Activated T-helper 17 cell treated with anti-CD3 and anti-CD28 coated beads, Interleukin-2, amount 50 U/mL, for 72 hours (primary cell): ENCODE data around the gene HDLBP. TPM values are rescaled to one million over a fixed set of nuclear protein-coding genes. Genes with fewer than 3 reads are reported as not detected.

Experiments
- ATAC-seq: fragments of 150-1000 bp; cut with Tn5 transposase; replicated peaks from 2 replicates; pipeline ENCODE4 v1.10.0; 2021; ENCODE audit warnings: mild to moderate bottlenecking, moderate library complexity
- H3K27ac Mint-ChIP-seq: one replicate; pipeline ENCODE4 v1.8.0; 2022; ENCODE audit warnings: mixed read lengths
- H3K27me3 Mint-ChIP-seq: one replicate; pipeline ENCODE4 v1.8.0; 2022; ENCODE audit warnings: mixed read lengths
- H3K36me3 Mint-ChIP-seq: one replicate; pipeline ENCODE4 v1.8.0; 2022; ENCODE audit warnings: low read depth, mild to moderate bottlenecking, mixed read lengths
- H3K4me1 Mint-ChIP-seq: one replicate; pipeline ENCODE4 v1.8.0; 2022; ENCODE audit warnings: mixed read lengths
- H3K4me3 Mint-ChIP-seq: one replicate; pipeline ENCODE4 v1.8.0; 2022; ENCODE audit warnings: mild to moderate bottlenecking, mixed read lengths
- H3K9me3 Mint-ChIP-seq: one replicate; pipeline ENCODE4 v1.8.0; 2022; ENCODE audit warnings: mixed read lengths
- total RNA-seq, 2 donors: library from RNA; stranded (reverse); gene quantifications; one replicate each; pipeline ENCODE4 v1.2.3, GENCODE V29; 2022

The HDLBP gene
- total RNA-seq, 2 donors from 2014 or later, result 303 to 319 TPM

- Mint-ChIP-seq H3K27ac (no peak overlapping the region), H3K27me3 (no peaks in the 10 kb centered on the region), H3K36me3 (no peaks in the 10 kb centered on the region), H3K4me3 (no peak overlapping the region), H3K9me3 (no peaks in the 10 kb centered on the region), H3K4me1 (no peaks in the 10 kb centered on the region)
- ATAC-seq, result no peak
These were observed 107.8 kb downstream of the HDLBP start for GRCh38 chr2:241207641-241208040.

- Mint-ChIP-seq H3K27ac (no peak overlapping the region), H3K4me3 (no peak overlapping the region), H3K9me3 (no peaks in the 10 kb centered on the region), H3K4me1 (no peaks in the 10 kb centered on the region), H3K27me3 (no peaks in the 10 kb centered on the region), H3K36me3 (no peaks in the 10 kb centered on the region)
- no peak for ATAC-seq
These were observed 108.3 kb downstream of the HDLBP start for GRCh38 chr2:241207151-241207550.

GRCh38 chr2:241205086-241205485 lies 110.4 kb downstream of the HDLBP start:
- H3K27ac Mint-ChIP-seq, result no peak overlapping the region
- no peak for ATAC-seq
- H3K4me1 Mint-ChIP-seq, result no peaks in the 10 kb centered on the region
- no peak overlapping the region for H3K4me3 Mint-ChIP-seq
- no peaks in the 10 kb centered on the region for H3K27me3 Mint-ChIP-seq
- no peaks in the 10 kb centered on the region for H3K36me3 Mint-ChIP-seq
- H3K9me3 Mint-ChIP-seq, result no peaks in the 10 kb centered on the region

DNA sequence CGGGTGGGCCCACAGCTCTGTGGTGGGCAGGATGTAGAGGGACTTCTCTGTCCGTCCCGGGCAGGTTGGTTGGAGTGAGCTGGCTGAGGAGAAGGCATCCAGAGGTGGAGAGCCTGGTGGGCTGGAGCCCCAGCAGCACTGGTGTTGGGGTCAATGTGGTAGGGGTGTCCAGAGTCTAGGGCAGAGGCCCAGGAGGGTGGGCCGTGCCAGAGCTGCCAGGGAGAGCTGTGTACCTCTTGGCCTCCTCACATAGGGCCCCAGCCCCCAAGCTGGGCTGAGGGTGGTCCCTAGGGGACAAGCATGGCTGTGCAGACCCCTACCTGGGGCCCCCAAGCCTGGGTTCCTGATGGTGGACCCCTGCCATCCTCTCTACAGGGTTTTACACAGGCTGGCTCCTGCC lies 111.0 kb downstream of the HDLBP start:
- no peaks in the 10 kb centered on the region for H3K36me3 Mint-ChIP-seq
- H3K9me3 Mint-ChIP-seq, result no peaks in the 10 kb centered on the region
- H3K27me3 Mint-ChIP-seq, result no peaks in the 10 kb centered on the region
- H3K4me1 Mint-ChIP-seq, result no peaks in the 10 kb centered on the region
- H3K4me3 Mint-ChIP-seq, result no peak overlapping the region
- ATAC-seq, result no peak
- H3K27ac Mint-ChIP-seq, result no peak overlapping the region

DNA sequence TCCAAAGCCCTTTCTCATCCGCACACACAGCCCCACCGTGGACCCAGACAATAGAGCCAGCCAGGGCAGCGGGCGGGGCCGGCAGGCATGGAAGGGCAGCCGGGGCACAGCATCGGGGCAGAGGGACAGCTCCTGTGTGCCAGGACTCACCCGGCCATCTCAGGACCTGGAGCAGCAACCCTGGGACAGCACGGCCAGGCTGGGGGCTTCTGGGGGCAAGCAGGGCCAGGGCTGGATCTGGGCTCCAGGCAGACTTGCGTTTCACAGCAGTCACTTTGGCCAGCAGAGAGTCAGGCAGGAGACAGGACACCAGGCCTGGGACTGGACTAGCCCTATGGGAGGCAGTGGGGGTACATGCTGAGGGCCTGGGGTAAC lies 111.5 kb downstream of the HDLBP start:
- no peak overlapping the region for H3K27ac Mint-ChIP-seq
- H3K9me3 Mint-ChIP-seq, result no peaks in the 10 kb centered on the region
- no peak overlapping the region for H3K4me3 Mint-ChIP-seq
- H3K27me3 Mint-ChIP-seq, result no peaks in the 10 kb centered on the region
- H3K4me1 Mint-ChIP-seq, result no peaks in the 10 kb centered on the region
- H3K36me3 Mint-ChIP-seq, result no peaks in the 10 kb centered on the region
- no peak for ATAC-seq

GRCh38 chr2:241203218-241204009 lies 112.1 kb downstream of the HDLBP start:
- Mint-ChIP-seq H3K4me1 (no peaks in the 10 kb centered on the region), H3K4me3 (no peak overlapping the region), H3K36me3 (no peaks in the 10 kb centered on the region), H3K27ac (no peak overlapping the region), H3K9me3 (no peaks in the 10 kb centered on the region), H3K27me3 (no peaks in the 10 kb centered on the region)
- no peak for ATAC-seq

GRCh38 chr2:241202681-241203080 lies 112.8 kb downstream of the HDLBP start:
- H3K27me3 Mint-ChIP-seq, result no peaks in the 10 kb centered on the region
- no peak overlapping the region for H3K27ac Mint-ChIP-seq
- H3K4me3 Mint-ChIP-seq, result no peak overlapping the region
- no peaks in the 10 kb centered on the region for H3K9me3 Mint-ChIP-seq
- no peaks in the 10 kb centered on the region for H3K4me1 Mint-ChIP-seq
- H3K36me3 Mint-ChIP-seq, result no peaks in the 10 kb centered on the region
- no peak for ATAC-seq

GRCh38 chr2:241202268-241202585 lies 113.2 kb downstream of the HDLBP start:
- no peak for ATAC-seq
- no peaks in the 10 kb centered on the region for H3K36me3 Mint-ChIP-seq
- H3K27ac Mint-ChIP-seq, result no peak overlapping the region
- H3K9me3 Mint-ChIP-seq, result no peaks in the 10 kb centered on the region
- H3K4me1 Mint-ChIP-seq, result no peaks in the 10 kb centered on the region
- no peak overlapping the region for H3K4me3 Mint-ChIP-seq
- no peaks in the 10 kb centered on the region for H3K27me3 Mint-ChIP-seq

GRCh38 chr2:241201445-241202267 lies 113.8 kb downstream of the HDLBP start:
- Mint-ChIP-seq H3K36me3 (no peaks in the 10 kb centered on the region), H3K4me3 (no peak overlapping the region), H3K27ac (no peak overlapping the region), H3K4me1 (no peaks in the 10 kb centered on the region), H3K27me3 (no peaks in the 10 kb centered on the region), H3K9me3 (no peaks in the 10 kb centered on the region)
- ATAC-seq, result no peak

DNA sequence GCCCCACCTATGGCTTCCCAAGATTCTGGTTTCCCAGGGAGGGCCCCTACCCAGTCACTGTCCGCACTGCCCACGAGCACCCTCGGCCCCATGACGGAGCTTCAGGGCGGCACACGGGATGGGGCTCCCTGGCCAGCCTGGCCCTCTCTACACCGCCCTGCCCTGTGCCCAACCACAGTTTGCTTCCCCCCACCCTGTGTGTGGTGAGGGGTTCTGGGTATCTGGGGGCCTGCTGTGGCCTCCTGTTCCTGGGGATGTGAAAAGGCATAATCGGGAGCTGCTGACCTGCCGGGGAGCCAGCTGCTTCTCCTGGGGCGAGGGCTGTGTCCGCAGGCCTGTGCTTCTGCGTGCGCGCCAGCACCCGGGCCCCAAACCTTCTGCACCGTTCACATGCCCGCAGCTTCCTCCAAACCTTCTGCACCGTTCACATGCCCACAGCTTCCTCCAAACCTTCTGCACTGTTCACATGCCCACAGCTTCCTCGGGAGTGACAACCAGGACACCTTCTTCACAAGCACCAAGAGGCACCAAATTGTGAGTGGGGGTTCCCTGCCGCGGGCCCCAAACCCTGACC lies 114.6 kb downstream of the HDLBP start:
- Mint-ChIP-seq H3K4me3 (no peak overlapping the region), H3K9me3 (no peaks in the 10 kb centered on the region), H3K36me3 (no peaks in the 10 kb centered on the region), H3K27me3 (no peaks in the 10 kb centered on the region), H3K4me1 (no peaks in the 10 kb centered on the region), H3K27ac (no peak overlapping the region)
- no peak for ATAC-seq

DNA sequence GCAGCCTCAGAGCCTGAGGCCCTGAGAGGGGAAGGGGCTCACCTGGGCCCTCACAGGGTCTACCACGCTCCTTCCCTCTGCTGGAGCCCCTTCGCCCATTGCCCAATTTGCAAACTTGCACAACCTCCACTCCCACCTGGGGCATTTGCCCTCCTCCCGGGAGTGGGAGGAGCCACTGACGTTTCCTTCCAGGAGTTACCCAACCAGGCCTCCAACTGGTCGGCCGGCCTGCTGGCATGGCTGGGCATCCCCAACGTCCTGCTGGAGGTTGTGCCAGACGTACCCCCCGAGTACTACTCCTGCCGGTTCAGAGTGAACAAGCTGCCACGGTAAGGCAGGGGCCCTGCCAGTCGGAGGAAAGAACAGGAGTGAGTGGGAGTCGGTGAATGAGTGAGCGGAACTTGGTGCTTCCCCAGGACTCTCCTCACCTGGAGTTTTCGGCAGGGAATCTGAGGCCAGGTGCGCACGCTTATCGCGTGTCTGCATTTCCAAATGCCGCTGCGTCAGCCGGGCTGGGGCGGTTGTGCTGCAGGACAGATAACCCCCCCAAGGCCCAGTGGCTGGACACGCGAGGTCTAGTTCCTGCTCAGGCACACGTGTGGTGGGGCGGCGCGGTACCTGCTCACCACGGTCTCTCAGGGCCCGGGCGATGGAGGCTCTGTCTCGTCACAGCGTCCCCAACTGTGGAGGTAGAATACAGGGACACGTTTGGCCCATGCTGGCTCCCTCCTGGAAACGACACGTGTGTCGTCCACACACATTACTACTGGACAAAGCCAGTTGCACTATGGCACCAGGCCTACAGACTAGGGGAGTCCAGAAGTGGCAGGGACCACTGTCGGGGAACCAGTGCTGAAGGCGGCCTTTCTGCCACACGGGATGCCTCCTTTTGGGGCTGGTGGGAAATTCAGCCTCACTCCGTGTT lies 115.3 kb downstream of the HDLBP start:
- no peaks in the 10 kb centered on the region for H3K4me1 Mint-ChIP-seq
- no peaks in the 10 kb centered on the region for H3K36me3 Mint-ChIP-seq
- H3K27ac Mint-ChIP-seq, result no peak overlapping the region
- H3K4me3 Mint-ChIP-seq, result no peak overlapping the region
- H3K27me3 Mint-ChIP-seq, result no peaks in the 10 kb centered on the region
- no peak for ATAC-seq
- no peaks in the 10 kb centered on the region for H3K9me3 Mint-ChIP-seq

DNA sequence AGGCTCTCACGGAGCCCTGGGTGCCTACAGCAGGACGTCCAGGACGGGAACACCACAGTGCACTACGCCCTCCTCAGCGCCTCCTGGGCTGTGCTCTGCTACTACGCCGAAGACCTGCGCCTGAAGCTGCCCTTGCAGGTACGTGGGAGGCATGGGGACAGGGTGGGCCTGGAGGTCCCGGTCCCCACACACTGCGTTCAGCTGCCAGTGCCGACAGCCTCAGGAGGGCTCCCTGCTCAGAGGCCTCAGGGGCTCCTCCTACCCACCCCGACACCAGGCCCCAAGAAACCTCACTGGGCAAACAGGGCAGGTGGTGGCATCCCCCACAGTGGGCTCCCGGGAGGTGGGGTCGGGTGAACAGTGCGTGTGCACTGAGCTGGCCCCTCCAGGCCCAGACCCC lies 116.2 kb downstream of the HDLBP start:
- no peaks in the 10 kb centered on the region for H3K9me3 Mint-ChIP-seq
- H3K27ac Mint-ChIP-seq, result no peak overlapping the region
- H3K36me3 Mint-ChIP-seq, result no peaks in the 10 kb centered on the region
- no peaks in the 10 kb centered on the region for H3K27me3 Mint-ChIP-seq
- no peaks in the 10 kb centered on the region for H3K4me1 Mint-ChIP-seq
- ATAC-seq, result no peak
- H3K4me3 Mint-ChIP-seq, result no peak overlapping the region

- Mint-ChIP-seq H3K27me3 (no peaks in the 10 kb centered on the region), H3K27ac (no peak overlapping the region), H3K9me3 (no peaks in the 10 kb centered on the region), H3K4me1 (no peaks in the 10 kb centered on the region), H3K36me3 (no peaks in the 10 kb centered on the region), H3K4me3 (no peak overlapping the region)
- ATAC-seq, result no peak
These were observed 116.8 kb downstream of the HDLBP start for GRCh38 chr2:241198381-241199279.
